ENCODE measurements around the gene SPTY2D1.

The SPTY2D1 gene

DNA sequence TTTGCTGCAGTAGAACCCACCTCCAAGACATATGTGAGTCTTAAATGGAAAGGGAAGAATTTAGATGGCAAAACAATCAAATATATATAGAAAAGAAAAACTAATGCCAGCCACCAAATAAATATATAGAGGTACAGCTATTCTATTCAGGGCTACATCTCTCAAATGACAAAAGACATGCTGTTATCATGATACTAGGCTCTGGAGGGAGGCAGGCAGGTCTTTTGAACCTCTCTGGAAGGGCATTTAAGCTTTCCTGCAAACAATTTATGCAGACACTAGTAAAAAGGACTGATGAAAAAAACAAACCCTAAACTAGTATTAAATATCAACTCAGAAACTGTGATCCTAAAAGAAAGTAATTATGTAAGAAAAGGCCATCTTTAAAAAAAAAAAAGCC lies 70.0 kb downstream of the SPTY2D1 start:
- DNase-seq (ENCODE audit: low read depth) = no peak

DNA sequence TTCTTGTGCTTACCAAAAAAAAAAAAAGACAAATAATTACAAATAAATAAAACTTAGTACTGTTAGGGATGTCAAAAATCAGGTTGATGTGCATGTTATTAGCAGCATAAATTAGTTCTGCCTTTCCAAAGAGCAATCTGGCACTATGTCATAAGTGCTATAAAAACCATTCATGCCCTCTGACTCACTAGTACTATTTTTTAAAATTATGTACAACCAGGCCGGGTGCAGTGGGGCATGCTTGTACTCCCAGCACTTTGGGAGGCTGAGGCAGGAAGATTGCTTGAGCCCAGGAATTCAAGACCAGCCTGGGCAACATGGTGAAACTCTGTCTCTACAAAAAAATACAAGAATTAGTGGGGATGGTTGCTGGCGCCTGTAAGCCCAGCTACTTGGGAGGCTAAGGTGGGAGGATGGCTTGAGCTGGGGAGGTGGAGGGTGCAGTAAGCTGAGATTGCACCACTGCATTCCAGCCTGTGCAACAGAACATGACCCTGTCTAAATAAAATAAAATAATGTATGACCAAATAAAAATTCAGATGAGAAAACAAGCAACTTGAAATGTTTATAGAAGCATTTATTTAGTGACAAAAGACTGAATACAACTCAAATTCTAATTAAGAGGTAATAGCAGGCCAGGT lies 70.9 kb downstream of the SPTY2D1 start:
- DNase-seq (ENCODE audit: low read depth) = no peak

Data from HS-27A (cell line).